Measurements from ENCODE around the gene SLC39A10.

GRCh38 chr2:195700480-195700879, 43.5 kb downstream of the SLC39A10 start:
- TF ChIP-seq MAFK (IDR thresholded peaks at IDR 0.05; ENCODE audit: low read depth, low read length), result no peak
- TF ChIP-seq FOS (IDR thresholded peaks at IDR 0.05; ENCODE audit: low read depth, low read length), result no peak
- TF ChIP-seq CTCF (conservative IDR thresholded peaks at IDR 0.05; ENCODE audit: low read depth, low read length), result no peak

Data from IMR-90 (cell line).